WTC11 (cell line): ENCODE results near the gene CDH20. TPM values are rescaled to one million over a fixed set of nuclear protein-coding genes. Genes with fewer than 3 reads are reported as not detected.

ENCODE experiments used
- ATAC-seq: fragments of 200-7000 bp; cut with Tn5 transposase; 2 replicates; pipeline ENCODE4 v1.10.0; 2021; ENCODE audit warnings: mild to moderate bottlenecking, moderate library complexity
- Bru-seq: library from RNA; stranded (reverse); fragments of 400-500 nt; gene quantifications from one replicate; lab custom pipeline; 2021; lab: Mats Ljungman, UMichigan
- CTCF ChIA-PET: fragments of 300-600 bp; sonication (Branson Sonifier 250); formaldehyde crosslinking; loops from one replicate; lab custom pipeline; 2021; ENCODE audit warnings: antibody characterized with exemption; lab: Charles Lee
- POLR2A ChIA-PET: fragments of 350-600 bp; sonication (Branson Sonifier 250); formaldehyde crosslinking; loops from one replicate; lab custom pipeline; 2021; ENCODE audit warnings: antibody characterized with exemption; lab: Charles Lee
- DNase-seq: peaks from one replicate; pipeline ENCODE4 v3.0.0; 2021; ENCODE audit warnings: low spot score
- H3K27ac Mint-ChIP-seq: 2 replicates; pipeline ENCODE4 v1.8.0; 2021; ENCODE audit warnings: mixed read lengths
- H3K27me3 Mint-ChIP-seq: 2 replicates; pipeline ENCODE4 v1.8.0; 2021; ENCODE audit warnings: low read depth, mild to moderate bottlenecking, moderate library complexity, mixed read lengths
- H3K36me3 Mint-ChIP-seq: 2 replicates; pipeline ENCODE4 v1.8.0; 2021; ENCODE audit warnings: mixed read lengths
- H3K4me1 Mint-ChIP-seq: 2 replicates; pipeline ENCODE4 v1.8.0; 2022; ENCODE audit warnings: mixed read lengths
- H3K4me3 Mint-ChIP-seq: 2 replicates; pipeline ENCODE4 v1.8.0; 2021; ENCODE audit warnings: mild to moderate bottlenecking, moderate library complexity, mixed read lengths
- H3K9me3 Mint-ChIP-seq: 2 replicates; pipeline ENCODE4 v1.8.0; 2021; ENCODE audit warnings: mixed read lengths
- CREM ChIP-seq: sonication (generic); formaldehyde crosslinking; IDR thresholded peaks from 2 replicates; pipeline ENCODE4 v1.8.1; 2022; ENCODE audit warnings: mild to moderate bottlenecking, missing genetic modification reagents, moderate library complexity
- ETV6 ChIP-seq: sonication (generic); formaldehyde crosslinking; IDR thresholded peaks from 2 replicates; pipeline ENCODE4 v1.8.1; 2022; ENCODE audit warnings: mild to moderate bottlenecking, missing genetic modification reagents
- FOXK1 ChIP-seq: sonication (generic); formaldehyde crosslinking; IDR thresholded peaks from 2 replicates; pipeline ENCODE4 v1.8.0; 2022; ENCODE audit warnings: mild to moderate bottlenecking, moderate library complexity, missing genetic modification reagents
- JUN ChIP-seq: sonication (generic); formaldehyde crosslinking; IDR thresholded peaks from 2 replicates; pipeline ENCODE4 v1.8.0; 2023; ENCODE audit warnings: mild to moderate bottlenecking, missing genetic modification reagents
- KAT7 ChIP-seq: sonication (generic); formaldehyde crosslinking; IDR thresholded peaks from 2 replicates; pipeline ENCODE4 v1.8.1; 2023; ENCODE audit warnings: missing genetic modification reagents, mild to moderate bottlenecking, borderline replicate concordance
- MXD4 ChIP-seq: fragments of 250-450 bp; sonication (Bioruptor Pico); IDR thresholded peaks from 2 replicates; pipeline ENCODE4 v1.8.0; 2021; ENCODE audit warnings: mild to moderate bottlenecking, moderate library complexity, borderline replicate concordance
- NFATC4 ChIP-seq: fragments of 250-450 bp; sonication (Bioruptor Pico); IDR thresholded peaks from 2 replicates; pipeline ENCODE4 v1.9.0; 2021; ENCODE audit warnings: mild to moderate bottlenecking
- NFYB ChIP-seq: sonication (generic); formaldehyde crosslinking; conservative IDR thresholded peaks from 2 replicates; pipeline ENCODE4 v1.8.0; 2022; ENCODE audit warnings: low read depth, missing genetic modification reagents
- NR3C1 ChIP-seq: sonication (generic); formaldehyde crosslinking; conservative IDR thresholded peaks from 2 replicates; pipeline ENCODE4 v1.8.1; 2023; ENCODE audit warnings: low read depth, mild to moderate bottlenecking, missing genetic modification reagents
- OVOL2 ChIP-seq: fragments of 250-450 bp; sonication (Bioruptor Pico); IDR thresholded peaks from 2 replicates; pipeline ENCODE4 v1.9.0; 2021; ENCODE audit warnings: mild to moderate bottlenecking, borderline replicate concordance
- RORB ChIP-seq: fragments of 250-450 bp; sonication (Bioruptor Pico); IDR thresholded peaks from 2 replicates; pipeline ENCODE4 v1.9.0; 2021; ENCODE audit warnings: mild to moderate bottlenecking
- ZBTB21 ChIP-seq: sonication (generic); formaldehyde crosslinking; IDR thresholded peaks from 2 replicates; pipeline ENCODE4 v1.8.1; 2023; ENCODE audit warnings: mild to moderate bottlenecking, missing genetic modification reagents, borderline replicate concordance
- ZNF396 ChIP-seq: fragments of 250-450 bp; sonication (Bioruptor Pico); IDR thresholded peaks from 2 replicates; pipeline ENCODE4 v1.8.0; 2021; ENCODE audit warnings: mild to moderate bottlenecking, moderate library complexity, borderline replicate concordance
- long read RNA-seq, 3 experiments: library from RNA in 1 of 3; library from capped mRNA in 1 of 3; library from polyadenylated mRNA in 1 of 3; unstranded in 2 of 3; stranded (forward) in 1 of 3; transcript quantifications; one replicate each; pipeline ENCODE4 v2.0.0, GENCODE V29; 2021
- total RNA-seq: library from RNA; stranded (reverse); gene quantifications from 3 replicates; pipeline ENCODE4 v1.2.3, GENCODE V29; 2021
- TF ChIP-seq, protein P1 (sequence below): fragments of 250-450 bp; sonication (Bioruptor Pico); IDR thresholded peaks from 2 replicates; pipeline ENCODE4 v1.9.0; 2021; ENCODE audit warnings: moderate library complexity, mild to moderate bottlenecking, inconsistent platforms, borderline replicate concordance
- TF ChIP-seq, protein P2 (sequence below): sonication (generic); formaldehyde crosslinking; IDR thresholded peaks from 2 replicates; pipeline ENCODE4 v1.8.1; 2023; ENCODE audit warnings: mild to moderate bottlenecking, missing genetic modification reagents
- TF ChIP-seq, protein P3 (sequence below): sonication (generic); formaldehyde crosslinking; IDR thresholded peaks from 2 replicates; pipeline ENCODE4 v1.8.1; 2023; ENCODE audit warnings: mild to moderate bottlenecking, missing genetic modification reagents, moderate library complexity
- TF ChIP-seq, protein P4 (sequence below): sonication (generic); formaldehyde crosslinking; IDR thresholded peaks from 2 replicates; pipeline ENCODE4 v1.8.1; 2023; ENCODE audit warnings: mild to moderate bottlenecking, missing genetic modification reagents, moderate library complexity
- TF ChIP-seq, protein P5 (sequence below): fragments of 250-450 bp; sonication (Bioruptor Pico); conservative IDR thresholded peaks from 2 replicates; pipeline ENCODE4 v1.9.0; 2021; ENCODE audit warnings: mild to moderate bottlenecking
- TF ChIP-seq, protein P6 (sequence below): sonication (generic); formaldehyde crosslinking; IDR thresholded peaks from 2 replicates; pipeline ENCODE4 v1.8.0; 2022; ENCODE audit warnings: mild to moderate bottlenecking, missing genetic modification reagents
- TF ChIP-seq, protein P7 (sequence below): sonication (generic); formaldehyde crosslinking; IDR thresholded peaks from 2 replicates; pipeline ENCODE4 v1.8.0; 2022; ENCODE audit warnings: mild to moderate bottlenecking, missing genetic modification reagents

The CDH20 gene
- total RNA-seq: 0.16 to 0.39 TPM (median 0.16 TPM) in 3 replicates
- Bru-seq, nascent RNA: percentile 29 among the genes with signal in this experiment
- long read RNA-seq, experiment 1: 0 reads
- long read RNA-seq, experiment 2, partial matches to known transcripts: 0 of 2 reads
- long read RNA-seq, experiment 2, other reads (novel, unspliced or antisense): 2 of 2 reads
- long read RNA-seq, experiment 3, partial matches to known transcripts: 0 of 1 reads
- long read RNA-seq, experiment 3, other reads (novel, unspliced or antisense): 1 of 1 reads

DNA sequence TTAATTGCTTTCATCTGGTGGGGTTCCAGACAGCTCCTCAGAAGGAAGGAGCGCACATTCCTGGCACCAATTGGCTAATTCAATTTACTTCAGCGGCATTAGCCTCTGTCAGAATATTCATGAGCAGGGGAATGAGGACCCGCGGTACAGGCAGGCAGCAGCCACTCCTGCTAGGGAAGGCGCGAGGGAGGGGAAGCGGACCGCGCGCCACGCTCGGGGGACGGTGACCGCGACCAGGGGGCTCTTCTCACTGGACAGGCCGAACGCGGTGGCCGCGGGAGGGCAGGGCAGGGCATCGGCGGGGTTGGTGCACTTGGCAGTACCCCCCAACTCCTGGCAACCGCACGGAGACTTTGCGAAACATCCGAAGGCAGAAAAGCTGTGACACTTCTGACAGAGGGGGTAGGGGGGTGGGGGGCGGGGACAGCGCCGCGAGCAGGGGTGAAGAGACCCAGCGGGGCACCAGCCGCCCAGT lies at the start of gene CDH20:
Gene CDH20 (plus strand): TSS at position 160 of the 475 bp plus-strand sequence.
- Mint-ChIP-seq H3K36me3 (no peaks in the 10 kb centered on the region), H3K27me3 (peaks cover 36% of the 10 kb centered on the region), H3K4me1 (peaks cover 33% of the 10 kb centered on the region), H3K9me3 (no peaks in the 10 kb centered on the region), H3K27ac (no peak within 1 kb of the TSS), H3K4me3 (peak within 1 kb of the TSS; percentile 89)
- ATAC-seq (peak; percentile 70), DNase-seq (peak; percentile 53)
- TF ChIP-seq, protein P1, sequence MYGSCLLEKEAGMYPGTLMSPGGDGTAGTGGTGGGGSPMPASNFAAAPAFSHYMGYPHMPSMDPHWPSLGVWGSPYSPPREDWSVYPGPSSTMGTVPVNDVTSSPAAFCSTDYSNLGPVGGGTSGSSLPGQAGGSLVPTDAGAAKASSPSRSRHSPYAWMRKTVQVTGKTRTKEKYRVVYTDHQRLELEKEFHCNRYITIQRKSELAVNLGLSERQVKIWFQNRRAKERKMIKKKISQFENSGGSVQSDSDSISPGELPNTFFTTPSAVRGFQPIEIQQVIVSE: no peak
- TF ChIP-seq ETV6 (CRISPR knock-in tag) (peak; percentile 26; the same call in 1 of the 2 replicates), ZBTB21 (CRISPR knock-in tag) (0 out of 2 replicates have a peak, but pooled peaks have one; percentile 10)
- TF ChIP-seq, protein P2, sequence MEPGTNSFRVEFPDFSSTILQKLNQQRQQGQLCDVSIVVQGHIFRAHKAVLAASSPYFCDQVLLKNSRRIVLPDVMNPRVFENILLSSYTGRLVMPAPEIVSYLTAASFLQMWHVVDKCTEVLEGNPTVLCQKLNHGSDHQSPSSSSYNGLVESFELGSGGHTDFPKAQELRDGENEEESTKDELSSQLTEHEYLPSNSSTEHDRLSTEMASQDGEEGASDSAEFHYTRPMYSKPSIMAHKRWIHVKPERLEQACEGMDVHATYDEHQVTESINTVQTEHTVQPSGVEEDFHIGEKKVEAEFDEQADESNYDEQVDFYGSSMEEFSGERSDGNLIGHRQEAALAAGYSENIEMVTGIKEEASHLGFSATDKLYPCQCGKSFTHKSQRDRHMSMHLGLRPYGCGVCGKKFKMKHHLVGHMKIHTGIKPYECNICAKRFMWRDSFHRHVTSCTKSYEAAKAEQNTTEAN: 0 out of 2 replicates have a peak, but pooled peaks have one; percentile 0
- TF ChIP-seq, protein P3, sequence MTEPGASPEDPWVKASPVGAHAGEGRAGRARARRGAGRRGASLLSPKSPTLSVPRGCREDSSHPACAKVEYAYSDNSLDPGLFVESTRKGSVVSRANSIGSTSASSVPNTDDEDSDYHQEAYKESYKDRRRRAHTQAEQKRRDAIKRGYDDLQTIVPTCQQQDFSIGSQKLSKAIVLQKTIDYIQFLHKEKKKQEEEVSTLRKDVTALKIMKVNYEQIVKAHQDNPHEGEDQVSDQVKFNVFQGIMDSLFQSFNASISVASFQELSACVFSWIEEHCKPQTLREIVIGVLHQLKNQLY: no peak
- POLR2A ChIA-PET: no interaction called here
- CTCF ChIA-PET: interaction anchor here (2.4 kb wide), 1 partner anchor 12 kb away, joined by 16 read pairs; no protein-coding TSS in a partner anchor

DNA sequence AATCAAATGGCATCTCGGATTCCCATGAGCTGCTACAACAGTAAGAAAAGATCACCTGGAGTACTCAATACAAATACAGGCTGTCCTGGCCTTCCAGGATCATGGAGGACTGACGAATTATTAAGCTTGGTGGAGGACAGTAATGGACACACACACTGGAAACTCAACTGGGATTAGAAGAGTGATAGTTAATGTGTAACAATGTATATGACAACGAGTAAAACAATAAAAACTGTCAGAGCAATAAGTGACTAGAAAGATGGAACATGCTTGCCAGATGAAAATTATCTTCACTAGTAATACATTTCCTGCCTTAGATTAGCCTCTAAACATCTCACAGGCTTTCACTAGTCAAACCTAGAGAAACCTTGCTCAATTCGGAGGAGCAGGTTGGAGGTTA lies 49.2 kb upstream of the CDH20 start:
- CTCF ChIA-PET: no interaction called here
- peaks cover 21% of the 10 kb centered on the region for H3K9me3 Mint-ChIP-seq
- peaks cover 7% of the 10 kb centered on the region for H3K27me3 Mint-ChIP-seq
- TF ChIP-seq JUN (CRISPR knock-in tag) (no peak), FOXK1 (CRISPR knock-in tag) (no peak), KAT7 (no peak), RORB (no peak), NR3C1 (CRISPR knock-in tag) (no peak), CREM (CRISPR knock-in tag) (no peak)
- TF ChIP-seq, protein P4, sequence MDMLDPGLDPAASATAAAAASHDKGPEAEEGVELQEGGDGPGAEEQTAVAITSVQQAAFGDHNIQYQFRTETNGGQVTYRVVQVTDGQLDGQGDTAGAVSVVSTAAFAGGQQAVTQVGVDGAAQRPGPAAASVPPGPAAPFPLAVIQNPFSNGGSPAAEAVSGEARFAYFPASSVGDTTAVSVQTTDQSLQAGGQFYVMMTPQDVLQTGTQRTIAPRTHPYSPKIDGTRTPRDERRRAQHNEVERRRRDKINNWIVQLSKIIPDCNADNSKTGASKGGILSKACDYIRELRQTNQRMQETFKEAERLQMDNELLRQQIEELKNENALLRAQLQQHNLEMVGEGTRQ: no peak
- TF ChIP-seq, protein P2: no peak
- ATAC-seq (no peak), DNase-seq (no peak)
- no peak overlapping the region for H3K4me3 Mint-ChIP-seq
- H3K4me1 Mint-ChIP-seq: peaks cover 24% of the 10 kb centered on the region
- H3K27ac Mint-ChIP-seq: no peak overlapping the region
- peaks cover 13% of the 10 kb centered on the region for H3K36me3 Mint-ChIP-seq
- POLR2A ChIA-PET: no interaction called here

DNA sequence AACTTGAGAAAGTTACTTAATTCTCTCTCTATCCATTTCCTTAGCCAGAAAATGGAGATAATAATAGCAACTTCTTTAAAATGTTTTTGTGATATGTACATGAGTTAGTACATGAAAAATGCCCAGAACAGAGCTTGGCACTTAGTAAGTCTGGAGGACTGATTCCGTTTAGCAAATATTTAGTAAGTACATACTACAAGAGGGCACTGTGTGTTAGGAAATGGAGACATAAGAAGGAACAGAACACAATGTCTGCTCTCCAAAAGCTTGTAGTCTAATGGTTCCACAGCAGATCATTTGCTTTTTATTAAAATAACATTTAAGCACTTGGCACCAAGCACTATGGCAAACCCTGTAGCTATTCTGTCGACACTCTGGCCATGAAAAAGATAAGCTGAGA lies 47.5 kb upstream of the CDH20 start:
- peaks cover 7% of the 10 kb centered on the region for H3K36me3 Mint-ChIP-seq
- DNase-seq: no peak
- peaks cover 1% of the 10 kb centered on the region; the same call in 1 of the 2 replicates for H3K27me3 Mint-ChIP-seq
- POLR2A ChIA-PET: no interaction called here
- no peak overlapping the region for H3K27ac Mint-ChIP-seq
- no peak overlapping the region for H3K4me3 Mint-ChIP-seq
- CTCF ChIA-PET: interaction anchor here (0.8 kb wide), 1 partner anchor 477 kb away, joined by 3 read pairs; no protein-coding TSS in a partner anchor
- peaks cover 24% of the 10 kb centered on the region for H3K4me1 Mint-ChIP-seq
- ATAC-seq: no peak
- H3K9me3 Mint-ChIP-seq: peaks cover 9% of the 10 kb centered on the region
- TF ChIP-seq MXD4: no peak
- TF ChIP-seq RORB: no peak
- TF ChIP-seq, protein P5, sequence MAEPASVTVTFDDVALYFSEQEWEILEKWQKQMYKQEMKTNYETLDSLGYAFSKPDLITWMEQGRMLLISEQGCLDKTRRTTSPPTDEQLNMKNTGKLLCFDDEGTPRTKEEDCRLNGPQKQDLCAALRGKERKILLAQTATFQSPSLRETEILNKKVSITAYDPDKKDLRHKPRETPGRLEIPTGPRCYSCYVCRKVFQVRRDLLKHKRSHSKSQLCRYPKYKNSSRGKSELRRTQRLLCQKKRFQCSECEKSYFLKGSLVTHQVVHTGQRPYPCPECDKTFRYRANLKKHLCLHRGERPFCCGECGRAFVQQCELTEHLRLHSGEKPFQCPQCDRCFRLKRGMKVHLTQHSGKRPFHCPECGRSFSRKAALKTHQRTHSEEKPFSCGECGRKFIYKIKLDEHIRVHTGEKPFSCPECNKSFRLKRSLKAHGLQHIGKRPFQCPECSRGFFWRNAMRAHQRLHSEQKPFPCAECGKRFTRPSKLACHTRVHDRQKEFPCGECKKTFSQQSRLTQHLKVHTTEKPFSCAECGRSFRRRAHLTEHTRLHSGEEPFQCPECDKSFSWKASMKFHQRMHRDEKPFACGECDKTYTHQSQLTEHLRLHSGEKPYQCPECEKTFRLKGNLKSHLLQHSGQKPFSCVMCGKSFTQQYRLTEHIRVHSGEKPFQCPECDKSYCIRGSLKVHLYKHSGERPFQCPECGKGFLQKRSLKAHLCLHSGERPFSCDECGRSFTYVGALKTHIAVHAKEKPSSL (CRISPR knock-in tag): no peak
- no peak for TF ChIP-seq ZNF396 (CRISPR knock-in tag)
- TF ChIP-seq OVOL2 (CRISPR knock-in tag): no peak
- TF ChIP-seq, protein P6, sequence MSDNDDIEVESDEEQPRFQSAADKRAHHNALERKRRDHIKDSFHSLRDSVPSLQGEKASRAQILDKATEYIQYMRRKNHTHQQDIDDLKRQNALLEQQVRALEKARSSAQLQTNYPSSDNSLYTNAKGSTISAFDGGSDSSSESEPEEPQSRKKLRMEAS (CRISPR knock-in tag): no peak
- no peak for TF ChIP-seq NFYB (CRISPR knock-in tag)
- TF ChIP-seq, protein P7, sequence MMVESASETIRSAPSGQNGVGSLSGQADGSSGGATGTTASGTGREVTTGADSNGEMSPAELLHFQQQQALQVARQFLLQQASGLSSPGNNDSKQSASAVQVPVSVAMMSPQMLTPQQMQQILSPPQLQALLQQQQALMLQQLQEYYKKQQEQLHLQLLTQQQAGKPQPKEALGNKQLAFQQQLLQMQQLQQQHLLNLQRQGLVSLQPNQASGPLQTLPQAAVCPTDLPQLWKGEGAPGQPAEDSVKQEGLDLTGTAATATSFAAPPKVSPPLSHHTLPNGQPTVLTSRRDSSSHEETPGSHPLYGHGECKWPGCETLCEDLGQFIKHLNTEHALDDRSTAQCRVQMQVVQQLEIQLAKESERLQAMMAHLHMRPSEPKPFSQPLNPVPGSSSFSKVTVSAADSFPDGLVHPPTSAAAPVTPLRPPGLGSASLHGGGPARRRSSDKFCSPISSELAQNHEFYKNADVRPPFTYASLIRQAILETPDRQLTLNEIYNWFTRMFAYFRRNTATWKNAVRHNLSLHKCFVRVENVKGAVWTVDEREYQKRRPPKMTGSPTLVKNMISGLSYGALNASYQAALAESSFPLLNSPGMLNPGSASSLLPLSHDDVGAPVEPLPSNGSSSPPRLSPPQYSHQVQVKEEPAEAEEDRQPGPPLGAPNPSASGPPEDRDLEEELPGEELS: no peak
- TF ChIP-seq NFATC4 (CRISPR knock-in tag): no peak
